ENCODE results near the gene KIAA0753.

GRCh38 chr17:6567528-6568183, 72.9 kb downstream of the KIAA0753 start:
- no peak for TF ChIP-seq CTCF (IDR thresholded peaks at IDR 0.05)
- TF ChIP-seq POLR2AphosphoS5 (IDR thresholded peaks at IDR 0.05), result no peak
- no peak for TF ChIP-seq EP300 (IDR thresholded peaks at IDR 0.05)
- TF ChIP-seq POLR2A (IDR thresholded peaks at IDR 0.05), result no peak

Data from sigmoid colon (tissue), 4 donors.